H54 (cell line): ENCODE data around the gene FAR2.

Experiments
- DNase-seq: peaks from one replicate; pipeline ENCODE4 v3.0.0; 2011; ENCODE audit warnings: low spot score, mixed read lengths; ENCODE audit not compliant: insufficient read length
- FAIRE-seq: peaks from 3 replicates; lab custom pipeline; 2011; peaks lifted over from hg19 to GRCh38; lab: Jason Lieb, UNC
- POLR2A ChIP-seq: IDR thresholded peaks from 2 replicates; pipeline ENCODE4 v1.6.1; 2011; ENCODE audit warnings: low read depth, mild to moderate bottlenecking, low read length

The FAR2 gene

DNA sequence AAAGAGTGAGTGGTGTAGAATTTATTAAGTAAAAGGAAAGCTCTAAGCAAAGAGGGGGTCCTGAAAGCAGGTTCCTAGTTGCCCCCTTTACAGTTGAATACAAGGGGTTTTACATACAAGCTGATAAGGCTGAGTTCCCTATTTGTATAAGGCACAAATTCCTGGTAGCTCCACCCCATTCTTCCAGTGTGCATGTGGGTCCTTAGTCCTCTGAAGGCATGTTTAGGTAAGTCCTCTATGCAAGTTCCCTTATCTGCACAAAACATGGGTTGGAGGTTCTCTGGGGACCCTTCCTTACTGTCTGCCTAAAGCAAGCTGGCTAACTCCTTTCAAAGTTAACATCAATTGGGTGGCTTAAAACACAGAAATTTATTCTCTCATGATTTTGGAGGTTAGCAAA is 2.9 kb upstream of the FAR2 start:
- DNase-seq (no peak), FAIRE-seq (no peak)
- no peak for TF ChIP-seq POLR2A

DNA sequence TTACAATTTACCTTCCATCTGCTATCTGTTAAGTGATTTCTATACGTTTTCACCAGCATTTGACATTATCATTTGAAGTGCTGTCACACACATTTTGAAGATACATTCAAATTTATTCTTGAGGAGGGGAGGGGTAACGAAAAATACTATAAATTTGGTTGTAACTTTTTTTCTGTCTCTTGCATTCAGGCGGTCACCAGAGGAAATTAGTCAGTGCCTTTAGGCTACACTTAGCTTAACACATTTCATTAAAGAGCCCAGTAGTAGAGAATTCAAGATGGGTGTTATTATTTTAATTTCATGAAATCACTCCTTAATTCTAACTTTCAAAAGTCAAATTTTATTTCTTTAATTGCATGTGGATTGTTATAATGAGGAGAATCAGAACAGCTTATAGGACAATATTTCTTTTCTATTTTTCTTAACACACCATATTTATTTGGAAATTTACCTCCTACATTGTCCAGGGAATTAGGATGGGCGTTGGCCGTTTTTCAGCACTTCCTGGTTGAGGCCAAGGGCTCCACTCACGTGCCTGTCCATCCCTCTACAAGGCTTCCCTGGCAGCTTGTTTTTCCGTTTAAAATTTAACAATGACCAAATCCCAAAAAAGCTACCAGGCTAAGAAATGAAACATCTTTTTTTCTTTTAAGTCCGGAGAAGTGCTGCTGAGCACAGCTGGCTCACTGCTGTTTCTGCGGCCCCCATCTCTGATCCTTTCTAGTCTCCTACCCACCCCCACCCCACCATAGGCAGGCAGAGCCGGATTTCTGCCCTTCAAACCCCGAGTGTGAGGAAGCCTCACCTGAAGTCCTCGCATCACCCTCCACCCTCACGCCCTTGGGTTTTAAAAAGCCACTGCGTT is 1.1 kb upstream of the FAR2 start:
- TF ChIP-seq POLR2A = no peak
- FAIRE-seq (peak; percentile 20), DNase-seq (peak; percentile 39)

DNA sequence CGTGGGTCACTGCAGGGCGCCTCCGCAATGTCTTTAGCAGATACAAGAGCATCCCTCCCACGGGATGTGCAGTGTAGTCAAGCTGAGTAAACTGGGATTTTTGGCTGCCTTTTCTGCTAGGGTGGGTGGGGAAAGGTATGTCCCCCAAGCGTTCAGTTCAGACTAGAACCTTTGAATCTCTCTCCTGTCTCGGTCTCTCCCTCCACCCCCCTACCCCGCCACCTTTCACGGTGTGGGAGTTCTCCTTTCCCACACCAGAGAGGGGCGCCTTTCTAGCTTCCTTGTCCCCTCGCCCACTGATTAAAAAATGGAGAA is 525 bp upstream of the FAR2 start:
- DNase-seq (no peak), FAIRE-seq (no peak)
- no peak for TF ChIP-seq POLR2A

DNA sequence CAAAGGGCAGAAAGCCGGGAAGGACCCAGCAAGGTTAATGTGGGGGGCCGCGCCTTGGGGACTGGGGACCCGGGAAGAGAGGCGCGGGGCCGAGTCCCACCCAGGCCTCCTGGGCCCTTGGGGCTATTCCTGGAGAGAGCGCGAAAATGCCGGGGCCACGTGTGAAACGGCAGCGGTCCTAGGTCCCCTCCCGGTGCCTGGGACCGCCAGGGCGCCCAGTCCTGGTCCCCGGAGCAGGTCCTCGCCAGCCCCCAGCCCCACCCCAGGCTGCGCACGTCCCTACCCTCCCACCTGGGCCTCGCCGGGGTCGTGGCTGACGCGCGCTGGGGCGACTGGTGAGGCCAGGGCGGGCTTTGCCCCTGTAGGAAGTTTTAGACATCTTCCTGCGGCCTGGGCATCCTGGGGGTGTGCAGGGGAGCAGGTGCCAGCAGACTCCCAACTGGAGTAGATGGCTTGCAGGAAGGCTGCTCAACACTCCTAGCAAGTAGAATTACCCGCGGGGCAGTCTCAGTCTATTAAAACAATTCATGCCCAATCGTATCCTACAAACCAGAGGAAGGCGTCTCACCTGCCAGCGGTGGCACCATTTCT is 708 bp downstream of the FAR2 start:
- DNase-seq (no peak), FAIRE-seq (no peak)
- no peak for TF ChIP-seq POLR2A

DNA sequence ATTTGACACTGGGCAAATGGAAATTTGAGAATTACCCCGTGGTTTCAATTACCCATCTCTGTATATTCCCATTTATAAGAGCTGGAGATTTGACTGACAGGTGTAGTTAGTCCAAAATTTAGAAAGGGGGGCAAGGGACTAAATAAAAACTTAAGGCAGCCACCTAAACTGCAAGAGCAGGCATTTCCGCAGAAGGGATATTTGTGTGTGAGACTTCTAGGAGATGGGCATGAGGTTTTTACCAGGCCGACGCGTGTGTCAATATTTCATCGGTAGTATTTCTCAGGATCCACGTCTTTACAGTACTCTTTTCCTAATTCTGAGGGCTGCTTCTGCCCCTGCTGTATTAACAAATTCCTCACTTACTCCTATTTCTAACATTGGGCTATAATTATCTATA is 1.4 kb downstream of the FAR2 start:
- no peak for TF ChIP-seq POLR2A
- FAIRE-seq (no peak), DNase-seq (no peak)

DNA sequence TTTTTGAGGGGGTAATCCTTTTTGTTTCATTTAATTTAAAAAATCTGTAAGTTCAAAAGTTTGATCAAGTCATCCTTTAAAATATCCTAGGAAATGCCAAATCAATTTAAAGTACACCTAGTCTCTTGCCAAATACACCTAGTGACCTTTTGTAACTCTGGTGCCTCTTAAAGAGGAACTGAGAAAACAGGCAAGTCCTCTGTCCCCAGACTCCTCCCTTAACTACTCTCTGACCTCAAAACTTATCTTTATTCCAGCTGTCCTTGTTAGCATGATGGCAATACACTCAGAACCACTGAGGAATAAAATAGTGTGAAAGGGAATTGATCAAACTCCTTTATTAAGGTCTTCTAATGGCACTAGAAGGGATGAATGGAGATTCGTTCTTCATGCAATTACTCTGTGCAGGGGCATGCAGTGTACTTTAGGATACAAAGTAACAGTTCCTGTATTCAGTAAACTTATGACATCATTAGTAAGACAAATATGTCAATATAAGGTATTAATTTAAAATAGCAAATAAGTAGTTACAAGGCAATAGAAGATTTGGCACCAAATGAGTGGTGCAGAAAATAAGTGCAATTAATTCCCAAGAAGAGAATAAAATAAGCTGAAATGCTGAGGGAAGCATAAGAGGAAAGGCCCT is 3.3 kb downstream of the FAR2 start:
- TF ChIP-seq POLR2A = no peak
- DNase-seq = no peak
- no peak for FAIRE-seq

DNA sequence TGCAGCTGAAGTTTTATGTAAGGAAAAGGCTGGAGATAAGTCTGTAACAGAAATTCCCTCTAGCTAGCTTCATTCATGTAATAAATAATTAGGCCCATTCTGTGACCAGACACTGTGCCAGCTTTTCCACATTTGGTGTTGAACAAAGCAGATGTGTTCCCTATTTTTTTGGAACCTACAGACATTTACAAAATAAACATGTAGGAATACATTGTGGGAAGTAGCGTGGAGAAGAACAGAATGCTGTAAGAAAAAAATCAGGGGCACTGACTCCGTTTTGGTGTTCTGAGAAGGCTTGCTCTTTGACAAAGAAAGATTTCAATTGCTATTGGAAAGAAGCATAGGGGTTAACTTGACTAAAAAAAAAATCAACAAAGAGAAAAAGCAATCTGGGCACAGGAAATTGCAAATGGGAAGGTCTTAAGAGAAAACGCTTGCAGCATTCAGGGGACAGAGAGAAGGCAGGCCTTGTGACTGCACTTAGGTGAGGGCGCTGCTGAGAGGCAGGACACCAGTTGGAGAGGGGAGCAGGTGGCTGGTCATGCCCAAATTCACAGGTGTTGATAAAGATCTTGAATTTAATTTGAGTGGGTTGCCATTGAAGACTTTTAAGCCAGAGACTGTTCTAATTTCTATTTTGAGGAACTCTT is 4.0 kb downstream of the FAR2 start:
- FAIRE-seq (no peak), DNase-seq (no peak)
- no peak for TF ChIP-seq POLR2A

DNA sequence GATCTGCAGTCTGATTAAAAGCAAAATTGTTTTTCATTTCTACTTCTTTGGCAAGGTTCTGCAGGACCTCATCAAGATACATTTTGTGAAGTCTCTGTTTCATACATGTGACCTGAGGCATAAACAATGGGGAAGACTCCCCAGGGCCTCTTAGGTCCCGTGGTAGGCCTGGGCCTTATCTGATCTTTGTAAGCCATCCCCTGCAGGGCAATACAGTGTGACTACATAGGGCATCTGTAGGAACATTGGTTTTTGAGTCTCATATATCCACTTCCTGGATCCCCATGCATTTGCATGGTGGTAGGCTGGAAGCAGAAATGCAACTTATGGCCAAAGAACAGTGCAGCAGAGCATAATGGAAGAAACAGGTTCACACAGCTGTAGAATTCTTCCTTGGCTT is 6.0 kb downstream of the FAR2 start:
- no peak for DNase-seq
- peak; percentile 70 for FAIRE-seq
- no peak for TF ChIP-seq POLR2A

DNA sequence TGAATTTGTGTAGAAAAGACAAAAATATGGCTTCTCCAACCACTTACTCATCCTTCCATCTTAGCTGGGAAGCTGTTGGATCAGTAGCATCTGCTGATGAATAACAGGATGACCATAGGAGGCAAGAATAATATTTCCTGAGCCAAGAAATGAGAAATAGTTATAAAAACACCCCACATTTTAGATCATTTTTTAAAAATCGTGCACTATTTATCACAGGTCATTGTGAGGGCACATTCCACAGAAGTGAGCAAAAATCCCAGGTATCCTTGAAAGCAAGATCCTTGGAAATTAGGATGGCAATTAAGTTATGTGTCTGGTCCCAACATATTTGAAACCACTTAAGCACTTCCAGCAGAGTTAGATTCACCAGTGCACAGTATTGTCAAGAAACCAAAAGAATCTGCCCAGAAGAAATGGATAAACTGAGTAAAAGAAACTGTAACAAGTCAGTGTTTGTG is 8.4 kb downstream of the FAR2 start:
- TF ChIP-seq POLR2A = no peak
- DNase-seq = peak; percentile 25
- peak; percentile 96 for FAIRE-seq

DNA sequence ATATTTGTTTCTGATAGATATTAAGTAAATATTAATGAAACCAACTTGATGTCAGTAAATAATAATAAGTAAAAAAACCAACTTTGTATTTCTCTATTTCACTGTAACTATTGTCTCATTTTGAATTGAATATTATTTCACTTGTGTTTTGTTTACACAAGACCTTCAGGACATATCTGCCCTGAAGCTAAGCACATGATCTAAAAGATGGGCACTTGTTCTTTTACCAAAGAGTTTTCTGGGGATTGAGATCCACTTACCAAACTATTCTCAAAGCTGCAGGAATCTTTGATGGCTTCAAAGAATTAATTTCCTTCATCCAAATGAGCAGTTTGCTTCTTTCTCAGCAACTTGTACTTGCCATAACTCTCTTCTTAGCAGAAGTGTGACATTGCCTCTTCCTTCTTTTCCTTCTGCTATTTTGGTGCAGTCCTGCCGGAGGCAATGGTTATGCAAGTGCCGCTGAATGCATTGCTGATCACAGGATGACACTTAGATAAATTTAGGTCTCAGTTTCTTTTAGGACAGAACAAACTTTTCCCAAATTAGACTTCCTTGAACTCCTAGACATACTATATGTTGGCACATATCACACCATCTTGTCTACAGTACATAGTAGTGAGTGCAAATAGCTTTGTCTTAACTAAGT is 9.2 kb downstream of the FAR2 start:
- TF ChIP-seq POLR2A = no peak
- no peak for DNase-seq
- FAIRE-seq = peak; percentile 52

DNA sequence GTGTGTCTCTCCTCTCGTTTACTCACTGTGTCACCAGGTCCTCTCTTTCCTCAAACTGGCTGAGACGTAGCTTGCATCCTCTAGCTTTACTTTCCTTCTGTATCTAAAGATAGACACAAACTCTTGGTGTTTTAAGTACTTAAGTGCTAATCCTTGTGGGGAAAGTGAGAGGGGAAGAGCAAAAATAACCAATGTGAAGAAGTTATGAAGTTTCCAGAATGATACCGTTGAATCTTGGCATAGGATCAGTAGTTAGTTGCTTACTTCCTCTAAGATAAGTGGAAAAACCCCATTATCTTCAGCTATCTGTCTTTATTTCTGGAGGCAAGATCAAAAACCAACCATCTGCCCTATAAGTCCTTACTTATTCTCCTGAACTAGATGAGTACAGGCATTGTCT is 10.6 kb downstream of the FAR2 start:
- no peak for DNase-seq
- peak; percentile 11 for FAIRE-seq
- TF ChIP-seq POLR2A = no peak

DNA sequence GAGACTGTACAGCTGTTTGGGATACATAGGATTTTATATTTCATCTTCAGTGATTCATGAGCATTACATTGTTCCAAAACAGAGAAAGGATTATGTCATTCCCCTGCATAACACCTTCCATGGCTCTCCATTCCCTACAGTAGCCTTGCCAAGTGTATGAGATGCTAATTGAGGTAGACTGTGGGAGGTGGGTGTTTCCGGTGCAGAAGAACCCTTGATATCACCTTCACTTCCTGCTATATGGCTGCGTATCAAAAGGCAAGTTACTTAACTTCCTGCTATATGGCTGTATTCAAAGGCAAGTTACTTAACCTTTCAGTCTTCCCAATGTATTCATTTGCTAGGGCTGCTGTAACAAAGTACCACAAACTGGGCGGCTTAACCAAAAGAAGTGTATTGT is 11.2 kb downstream of the FAR2 start:
- no peak for TF ChIP-seq POLR2A
- DNase-seq (no peak), FAIRE-seq (no peak)

DNA sequence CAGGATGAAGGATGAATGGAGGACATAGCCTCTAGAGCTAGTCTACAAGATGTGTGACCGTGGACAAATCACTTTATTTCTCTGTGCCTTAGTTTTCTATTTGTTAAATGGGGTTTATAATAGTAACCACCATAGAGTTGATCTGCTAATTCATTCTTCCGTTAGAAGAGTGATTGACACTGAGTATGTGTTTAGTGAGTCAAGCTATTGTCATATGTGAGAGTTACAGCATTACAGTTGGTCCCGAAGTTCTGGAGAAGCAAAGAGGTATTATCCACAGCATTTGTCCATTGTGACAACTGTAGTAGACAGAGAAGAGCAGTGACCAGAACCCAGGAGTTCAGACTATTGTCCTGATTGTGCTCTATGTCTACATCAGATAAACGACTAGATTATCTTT is 14.1 kb downstream of the FAR2 start:
- FAIRE-seq (no peak), DNase-seq (no peak)
- TF ChIP-seq POLR2A = no peak
